Ishikawa (cell line): Measurements from ENCODE around the gene NPSR1.

Experiments used
- CEBPB ChIP-seq: IDR thresholded peaks from 2 replicates; pipeline ENCODE4 v1.6.1; 2012
- CREB1 ChIP-seq: IDR thresholded peaks from 2 replicates; pipeline ENCODE4 v1.6.1; 2012; ENCODE audit warnings: low read depth
- EGR1 ChIP-seq: IDR thresholded peaks from 2 replicates; pipeline ENCODE4 v1.6.1; 2012
- EP300 ChIP-seq: IDR thresholded peaks from 2 replicates; pipeline ENCODE4 v1.6.1; 2012; ENCODE audit warnings: borderline replicate concordance
- FOXM1 ChIP-seq: IDR thresholded peaks from 2 replicates; pipeline ENCODE4 v1.6.1; 2012; ENCODE audit warnings: low read depth, borderline replicate concordance
- NFIC ChIP-seq: IDR thresholded peaks from 2 replicates; pipeline ENCODE4 v1.6.1; 2012
- RAD21 ChIP-seq: IDR thresholded peaks from 2 replicates; pipeline ENCODE4 v1.6.1; 2012; ENCODE audit warnings: low read depth
- TAF1 ChIP-seq: IDR thresholded peaks from 2 replicates; pipeline ENCODE4 v1.6.1; 2012; ENCODE audit warnings: low read depth, mild to moderate bottlenecking
- TCF12 ChIP-seq: IDR thresholded peaks from 2 replicates; pipeline ENCODE4 v1.6.1; 2012; ENCODE audit warnings: low read depth
- TEAD4 ChIP-seq: IDR thresholded peaks from 2 replicates; pipeline ENCODE4 v1.6.1; 2012
- YY1 ChIP-seq: IDR thresholded peaks from 2 replicates; pipeline ENCODE4 v1.6.1; 2012; ENCODE audit warnings: low read depth
- ZBTB7A ChIP-seq: IDR thresholded peaks from 2 replicates; pipeline ENCODE4 v1.6.1; 2012; ENCODE audit warnings: low read depth
- TF ChIP-seq, protein P1 (sequence below): IDR thresholded peaks from 2 replicates; pipeline ENCODE4 v1.6.1; 2012; ENCODE audit warnings: low read depth, mild to moderate bottlenecking
- TF ChIP-seq, protein P2 (sequence below): IDR thresholded peaks from 2 replicates; pipeline ENCODE4 v1.6.1; 2012
- TF ChIP-seq, protein P3 (sequence below): IDR thresholded peaks from 2 replicates; pipeline ENCODE4 v1.6.1; 2012

Gene NPSR1

DNA sequence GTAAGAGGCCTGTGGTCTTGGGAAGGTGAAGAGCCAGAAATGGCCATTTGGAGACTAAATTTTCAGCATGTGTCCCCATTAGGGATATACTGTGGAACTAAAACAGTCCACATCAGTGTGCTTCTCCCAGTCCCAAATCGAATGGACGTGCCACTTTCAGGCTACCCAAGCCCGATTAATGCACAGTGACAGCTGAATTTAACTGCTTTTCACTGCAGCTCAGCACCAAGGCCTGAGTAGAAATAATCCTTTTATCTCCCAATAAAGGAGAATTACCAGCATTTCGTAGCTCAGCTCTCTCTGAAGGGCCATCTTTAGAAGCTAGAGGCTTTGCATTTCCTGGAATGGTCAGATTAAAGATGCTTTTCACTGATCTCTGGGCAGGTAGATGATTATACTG, 183.3 kb downstream of the NPSR1 start:
- TF ChIP-seq CEBPB (no peak), ZBTB7A (no peak), NFIC (no peak), EP300 (no peak), YY1 (no peak), FOXM1 (no peak), RAD21 (no peak), TCF12 (no peak)
- TF ChIP-seq, protein P1, sequence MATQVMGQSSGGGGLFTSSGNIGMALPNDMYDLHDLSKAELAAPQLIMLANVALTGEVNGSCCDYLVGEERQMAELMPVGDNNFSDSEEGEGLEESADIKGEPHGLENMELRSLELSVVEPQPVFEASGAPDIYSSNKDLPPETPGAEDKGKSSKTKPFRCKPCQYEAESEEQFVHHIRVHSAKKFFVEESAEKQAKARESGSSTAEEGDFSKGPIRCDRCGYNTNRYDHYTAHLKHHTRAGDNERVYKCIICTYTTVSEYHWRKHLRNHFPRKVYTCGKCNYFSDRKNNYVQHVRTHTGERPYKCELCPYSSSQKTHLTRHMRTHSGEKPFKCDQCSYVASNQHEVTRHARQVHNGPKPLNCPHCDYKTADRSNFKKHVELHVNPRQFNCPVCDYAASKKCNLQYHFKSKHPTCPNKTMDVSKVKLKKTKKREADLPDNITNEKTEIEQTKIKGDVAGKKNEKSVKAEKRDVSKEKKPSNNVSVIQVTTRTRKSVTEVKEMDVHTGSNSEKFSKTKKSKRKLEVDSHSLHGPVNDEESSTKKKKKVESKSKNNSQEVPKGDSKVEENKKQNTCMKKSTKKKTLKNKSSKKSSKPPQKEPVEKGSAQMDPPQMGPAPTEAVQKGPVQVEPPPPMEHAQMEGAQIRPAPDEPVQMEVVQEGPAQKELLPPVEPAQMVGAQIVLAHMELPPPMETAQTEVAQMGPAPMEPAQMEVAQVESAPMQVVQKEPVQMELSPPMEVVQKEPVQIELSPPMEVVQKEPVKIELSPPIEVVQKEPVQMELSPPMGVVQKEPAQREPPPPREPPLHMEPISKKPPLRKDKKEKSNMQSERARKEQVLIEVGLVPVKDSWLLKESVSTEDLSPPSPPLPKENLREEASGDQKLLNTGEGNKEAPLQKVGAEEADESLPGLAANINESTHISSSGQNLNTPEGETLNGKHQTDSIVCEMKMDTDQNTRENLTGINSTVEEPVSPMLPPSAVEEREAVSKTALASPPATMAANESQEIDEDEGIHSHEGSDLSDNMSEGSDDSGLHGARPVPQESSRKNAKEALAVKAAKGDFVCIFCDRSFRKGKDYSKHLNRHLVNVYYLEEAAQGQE, result no peak

DNA sequence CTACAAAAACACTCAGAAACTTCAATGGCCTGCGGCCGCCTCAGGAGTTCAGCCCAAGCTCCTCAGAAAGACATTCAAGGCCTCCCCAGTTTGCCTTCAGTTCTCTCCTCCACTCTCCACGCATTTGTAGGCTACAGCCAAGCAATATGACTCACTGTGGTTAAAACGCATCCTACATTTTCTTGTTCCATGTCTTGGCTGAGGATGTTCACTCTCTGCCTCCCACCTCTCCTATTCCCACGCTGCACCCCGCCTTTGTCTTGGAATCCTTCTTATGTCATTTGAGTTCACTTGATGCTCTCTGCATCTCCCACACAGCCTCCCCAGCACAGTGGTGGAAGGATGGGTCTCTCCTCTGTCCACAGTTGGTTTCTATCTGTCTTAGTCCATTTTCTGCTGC, 184.8 kb downstream of the NPSR1 start:
- no peak for TF ChIP-seq TAF1
- TF ChIP-seq FOXM1, result no peak
- TF ChIP-seq CEBPB, result no peak
- TF ChIP-seq TCF12, result no peak
- no peak for TF ChIP-seq CREB1
- TF ChIP-seq EP300, result no peak
- no peak for TF ChIP-seq ZBTB7A

DNA sequence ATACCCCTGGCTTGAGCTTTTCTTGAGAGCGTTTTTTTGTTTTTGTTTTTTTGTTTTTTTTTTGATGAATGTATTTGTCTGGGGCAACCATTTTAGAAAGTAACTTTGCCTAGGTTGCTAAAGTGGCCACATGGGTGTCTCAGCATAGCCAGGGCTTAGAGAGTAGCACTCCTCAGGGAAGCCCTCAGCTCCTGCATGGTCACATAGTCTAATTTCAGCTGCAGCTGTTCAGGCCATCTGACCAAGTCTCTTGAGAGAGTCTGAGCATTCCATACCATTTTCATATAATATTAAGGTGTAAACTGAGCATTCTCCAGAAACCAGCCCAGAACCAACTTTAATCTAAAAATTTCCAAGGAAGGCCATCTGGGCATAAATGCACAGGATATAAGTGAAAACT, 186.4 kb downstream of the NPSR1 start:
- TF ChIP-seq EGR1, result no peak

DNA sequence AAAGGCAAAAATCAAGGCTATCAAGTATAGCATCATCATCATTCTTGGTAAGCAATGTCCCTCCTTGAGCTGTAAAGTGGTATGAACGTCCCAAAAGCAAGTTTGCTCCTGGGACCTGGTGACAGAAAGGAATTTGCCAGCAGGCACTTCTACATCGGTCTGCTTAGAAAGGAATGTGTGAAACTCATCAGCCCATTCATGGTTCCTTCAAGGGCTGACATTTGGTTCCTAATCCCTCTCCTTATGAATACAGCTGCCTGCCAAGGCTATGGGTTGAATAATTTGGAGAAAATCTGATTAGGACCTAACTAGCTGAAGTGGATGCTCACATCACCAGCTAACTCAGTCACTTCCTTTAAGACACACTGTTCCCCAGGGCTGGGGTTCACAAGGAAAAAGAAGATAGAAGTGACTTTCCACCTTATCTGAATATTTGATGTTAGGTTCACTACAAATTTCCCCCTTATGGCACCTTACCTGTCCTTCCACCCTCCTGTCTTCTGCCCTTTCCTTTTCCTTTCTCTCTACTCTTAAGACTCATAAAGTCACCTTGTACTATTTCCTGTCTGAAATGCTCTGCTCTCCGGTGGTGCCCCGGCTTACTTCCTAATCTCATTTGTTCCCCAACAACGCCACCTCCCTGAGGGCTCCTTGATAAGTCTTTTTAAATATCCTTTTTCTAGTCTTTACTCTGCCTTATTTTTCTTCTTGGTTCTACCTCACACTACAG, 187.1 kb downstream of the NPSR1 start:
- TF ChIP-seq, protein P2, sequence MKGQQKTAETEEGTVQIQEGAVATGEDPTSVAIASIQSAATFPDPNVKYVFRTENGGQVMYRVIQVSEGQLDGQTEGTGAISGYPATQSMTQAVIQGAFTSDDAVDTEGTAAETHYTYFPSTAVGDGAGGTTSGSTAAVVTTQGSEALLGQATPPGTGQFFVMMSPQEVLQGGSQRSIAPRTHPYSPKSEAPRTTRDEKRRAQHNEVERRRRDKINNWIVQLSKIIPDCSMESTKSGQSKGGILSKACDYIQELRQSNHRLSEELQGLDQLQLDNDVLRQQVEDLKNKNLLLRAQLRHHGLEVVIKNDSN, result no peak
- TF ChIP-seq YY1, result no peak
- no peak for TF ChIP-seq TEAD4
- TF ChIP-seq FOXM1, result no peak
- TF ChIP-seq CEBPB, result no peak
- no peak for TF ChIP-seq TCF12
- TF ChIP-seq, protein P1, result no peak
- TF ChIP-seq, protein P3, sequence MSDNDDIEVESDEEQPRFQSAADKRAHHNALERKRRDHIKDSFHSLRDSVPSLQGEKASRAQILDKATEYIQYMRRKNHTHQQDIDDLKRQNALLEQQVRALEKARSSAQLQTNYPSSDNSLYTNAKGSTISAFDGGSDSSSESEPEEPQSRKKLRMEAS, result no peak
- no peak for TF ChIP-seq RAD21
- no peak for TF ChIP-seq NFIC

DNA sequence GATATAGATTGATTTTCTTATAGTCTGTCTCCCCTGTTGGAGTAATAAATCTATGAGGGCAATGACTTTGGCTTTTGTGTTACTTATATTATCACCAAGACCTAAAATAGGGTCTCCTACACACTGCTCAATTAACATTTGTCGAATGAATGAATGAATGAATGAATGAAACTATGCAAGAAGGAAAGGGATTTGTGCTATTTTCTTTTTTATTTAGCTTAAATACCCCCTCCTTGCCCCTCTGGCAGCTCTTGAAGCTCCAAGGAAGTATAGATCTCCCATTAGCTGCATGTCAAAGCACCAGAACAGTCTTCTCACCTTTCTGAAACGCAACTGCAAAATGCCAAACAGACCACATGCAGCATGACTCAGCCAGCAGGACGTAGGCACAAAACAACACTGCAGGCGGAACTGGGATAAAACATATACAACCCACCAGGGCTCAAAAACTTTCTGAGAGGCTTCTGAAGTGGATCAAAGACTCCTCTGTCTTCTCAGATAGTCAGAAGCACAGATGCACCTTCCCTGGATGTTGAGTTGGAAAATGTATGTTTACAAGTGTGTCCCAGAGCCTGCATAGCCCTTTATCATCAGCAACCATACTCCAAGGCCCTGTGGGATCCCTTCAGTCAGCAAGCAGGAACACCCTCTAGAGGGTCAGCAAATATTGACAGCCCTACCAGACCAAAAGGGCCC, 187.8 kb downstream of the NPSR1 start:
- TF ChIP-seq TAF1, result no peak
- TF ChIP-seq CEBPB, result no peak
- TF ChIP-seq YY1, result no peak
- TF ChIP-seq, protein P1, result no peak
- TF ChIP-seq RAD21, result no peak
- TF ChIP-seq EGR1, result no peak
- no peak for TF ChIP-seq TEAD4
- TF ChIP-seq, protein P2, result no peak
- TF ChIP-seq TCF12, result no peak
- TF ChIP-seq, protein P3, result no peak
- TF ChIP-seq EP300, result no peak
- no peak for TF ChIP-seq ZBTB7A
- no peak for TF ChIP-seq NFIC
- no peak for TF ChIP-seq FOXM1
- no peak for TF ChIP-seq CREB1
